Measurements from ENCODE around the gene ANO9.

DNA sequence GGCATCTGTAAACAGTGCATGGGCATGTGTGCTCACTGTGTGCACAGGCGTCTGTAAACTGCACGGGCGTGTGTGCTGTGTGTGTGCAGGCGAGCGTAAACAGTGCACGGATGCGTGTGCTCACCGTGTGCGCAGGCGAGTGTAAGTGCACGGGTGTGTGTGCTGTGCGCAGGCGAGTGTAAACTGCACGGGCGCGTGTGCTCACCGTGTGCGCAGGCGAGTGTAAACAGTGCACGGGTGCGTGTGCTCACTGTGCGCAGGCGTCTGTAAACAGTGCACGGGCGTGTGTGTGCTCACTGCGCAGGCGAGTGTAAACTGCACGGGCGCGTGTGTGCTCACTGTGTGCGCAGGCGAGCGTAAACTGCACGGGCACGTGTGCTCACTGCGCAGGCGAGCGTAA lies 42.8 kb upstream of the ANO9 start:
- TF ChIP-seq, protein P1, sequence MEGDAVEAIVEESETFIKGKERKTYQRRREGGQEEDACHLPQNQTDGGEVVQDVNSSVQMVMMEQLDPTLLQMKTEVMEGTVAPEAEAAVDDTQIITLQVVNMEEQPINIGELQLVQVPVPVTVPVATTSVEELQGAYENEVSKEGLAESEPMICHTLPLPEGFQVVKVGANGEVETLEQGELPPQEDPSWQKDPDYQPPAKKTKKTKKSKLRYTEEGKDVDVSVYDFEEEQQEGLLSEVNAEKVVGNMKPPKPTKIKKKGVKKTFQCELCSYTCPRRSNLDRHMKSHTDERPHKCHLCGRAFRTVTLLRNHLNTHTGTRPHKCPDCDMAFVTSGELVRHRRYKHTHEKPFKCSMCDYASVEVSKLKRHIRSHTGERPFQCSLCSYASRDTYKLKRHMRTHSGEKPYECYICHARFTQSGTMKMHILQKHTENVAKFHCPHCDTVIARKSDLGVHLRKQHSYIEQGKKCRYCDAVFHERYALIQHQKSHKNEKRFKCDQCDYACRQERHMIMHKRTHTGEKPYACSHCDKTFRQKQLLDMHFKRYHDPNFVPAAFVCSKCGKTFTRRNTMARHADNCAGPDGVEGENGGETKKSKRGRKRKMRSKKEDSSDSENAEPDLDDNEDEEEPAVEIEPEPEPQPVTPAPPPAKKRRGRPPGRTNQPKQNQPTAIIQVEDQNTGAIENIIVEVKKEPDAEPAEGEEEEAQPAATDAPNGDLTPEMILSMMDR (IDR thresholded peaks at IDR 0.05), result no peak
- no peak for TF ChIP-seq POLR2A (IDR thresholded peaks at IDR 0.05)
